K562 (cell line): Measurements from ENCODE around the gene KRTAP9-3. TPM values are rescaled to one million over a fixed set of nuclear protein-coding genes. Genes with fewer than 3 reads are reported as not detected.

ENCODE experiments used
- ATAC-seq: fragments of 200-7000 bp; cut with Tn5 transposase; 3 replicates; pipeline ENCODE4 v1.9.1; 2020; ENCODE audit warnings: moderate library complexity
- BruUV-seq: library from RNA; stranded (reverse); fragments of 400-500 nt; replicated peaks from 2 replicates; lab custom pipeline; 2021; lab: Mats Ljungman, UMichigan
- CTCF ChIA-PET: fragments of 300-600 bp; formaldehyde crosslinking; extraction: SDS; loops from one replicate; lab custom pipeline; 2021; ENCODE audit warnings: low intra/inter-chr PET ratio; lab: Yijun Ruan, JAX
- POLR2A ChIA-PET: fragments of 300-600, 350-650 bp; sonication (Branson Sonifier 250); formaldehyde crosslinking; extraction: SDS; loops from one replicate; lab custom pipeline; 2021; ENCODE audit warnings: antibody characterized with exemption, inconsistent platforms; lab: Yijun Ruan, JAX
- DNase-seq, 4 experiments: peaks; one replicate each; pipeline versions ENCODE4 v3.0.0 to v3.0.0-alpha.2; 2011 to 2018; ENCODE audit warnings: low spot score in 3 of 4, mixed read lengths in 3 of 4; ENCODE audit errors: extremely low read depth in 1 of 4
- FAIRE-seq: peaks from 2 replicates; lab custom pipeline; 2011; peaks lifted over from hg19 to GRCh38; lab: Jason Lieb, UNC
- H2AFZ ChIP-seq: 2 replicates; pipeline ENCODE4 v1.6.0; 2011; ENCODE audit warnings: low read depth, low read length, control low read depth, inconsistent platforms
- H3K27ac ChIP-seq: fragments of 200-600 bp; 3 replicates; pipeline ENCODE4 v1.8.0; 2011; ENCODE audit warnings: low read depth, mild to moderate bottlenecking, control low read depth, inconsistent platforms, low read length, moderate library complexity, mixed read lengths; ENCODE audit errors: extremely low read depth
- H3K27me3 ChIP-seq, 2 experiments: fragments of 300-600 bp in 1 of 2; 2 replicates in 1 of 2; 3 replicates in 1 of 2; pipeline versions ENCODE4 v1.6.0 to v1.8.0; 2011; ENCODE audit warnings: inconsistent platforms in 2 of 2, low read length in 2 of 2, mild to moderate bottlenecking in 1 of 2, mixed read lengths in 1 of 2, moderate library complexity in 1 of 2; ENCODE audit not compliant: control insufficient read depth in 2 of 2, insufficient read depth in 2 of 2
- H3K36me3 ChIP-seq: fragments of 300-600 bp; 3 replicates; pipeline ENCODE4 v1.8.0; 2011; ENCODE audit warnings: mild to moderate bottlenecking, low read length, inconsistent platforms; ENCODE audit not compliant: control insufficient read depth, insufficient read depth
- H3K4me1 ChIP-seq, 2 experiments: fragments of 200-600 bp in 1 of 2; replicated peaks in 1 of 2; 2 replicates in 1 of 2; 3 replicates in 1 of 2; pipeline versions ENCODE4 v1.5.1 to v1.8.0; 2011; ENCODE audit warnings: inconsistent platforms in 2 of 2, low read length in 2 of 2, mild to moderate bottlenecking in 1 of 2, mixed read lengths in 1 of 2, moderate library complexity in 1 of 2; ENCODE audit not compliant: control insufficient read depth in 2 of 2, insufficient read depth in 2 of 2
- H3K4me2 ChIP-seq: 2 replicates; pipeline ENCODE4 v1.6.1; 2011; ENCODE audit warnings: low read length, control low read depth, inconsistent platforms, mixed read lengths; ENCODE audit not compliant: insufficient read depth
- H3K4me3 ChIP-seq: fragments of 200-600 bp; sonication (generic), shearing (Covaris generic); 2 replicates; pipeline ENCODE4 v1.5.1; 2016; ENCODE audit warnings: control low read depth, inconsistent platforms
- H3K79me2 ChIP-seq: fragments of 200-600 bp; 3 replicates; pipeline ENCODE4 v1.8.0; 2011; ENCODE audit warnings: low read length, inconsistent platforms; ENCODE audit not compliant: control insufficient read depth, insufficient read depth
- H3K9ac ChIP-seq, 2 experiments: 2 replicates each; pipeline versions ENCODE4 v1.6.0 to v1.6.1; 2011; ENCODE audit warnings: low read depth in 2 of 2, low read length in 2 of 2, control low read depth in 1 of 2, inconsistent platforms in 1 of 2, mild to moderate bottlenecking in 1 of 2, mixed read lengths in 1 of 2; ENCODE audit not compliant: insufficient read depth in 1 of 2
- H3K9me1 ChIP-seq: one replicate; pipeline ENCODE4 v1.6.0; 2011; ENCODE audit warnings: inconsistent platforms, mild to moderate bottlenecking, low read length, moderate library complexity; ENCODE audit not compliant: control insufficient read depth, insufficient read depth
- H3K9me3 ChIP-seq: replicated peaks from 2 replicates; pipeline ENCODE4 v1.5.1; 2011; ENCODE audit warnings: low read depth, low read length, inconsistent platforms; ENCODE audit not compliant: control insufficient read depth, insufficient read depth
- H4K20me1 ChIP-seq: replicated peaks from 2 replicates; pipeline ENCODE4 v1.6.1; 2011; ENCODE audit warnings: low read length, inconsistent platforms, mixed read lengths; ENCODE audit not compliant: control insufficient read depth, insufficient read depth
- ARNT ChIP-seq, 2 experiments: fragments of 450-650 bp; IDR thresholded peaks; 2 replicates each; pipeline ENCODE4 v1.6.1; 2016; ENCODE audit warnings: mild to moderate bottlenecking in 1 of 2
- BHLHE40 ChIP-seq: IDR thresholded peaks from 2 replicates; pipeline ENCODE4 v1.6.1; 2011; ENCODE audit warnings: low read length, improper control_type of control experiment
- GTF2F1 ChIP-seq: IDR thresholded peaks from 2 replicates; pipeline ENCODE4 v1.6.1; 2011; ENCODE audit warnings: low read depth, low read length, improper control_type of control experiment
- IRF2 ChIP-seq: sonication (generic); formaldehyde crosslinking; IDR thresholded peaks from 2 replicates; pipeline ENCODE4 v1.8.1; 2022; ENCODE audit warnings: mild to moderate bottlenecking, missing genetic modification reagents
- MED1 ChIP-seq: sonication (generic); formaldehyde crosslinking; IDR thresholded peaks from 2 replicates; pipeline ENCODE4 v1.8.1; 2023; ENCODE audit warnings: missing genetic modification reagents, borderline replicate concordance
- NFRKB ChIP-seq: fragments of 450-650 bp; IDR thresholded peaks from 2 replicates; pipeline ENCODE4 v1.6.1; 2016; ENCODE audit warnings: low read depth
- RBM14 ChIP-seq: fragments of 200-400 bp; formaldehyde crosslinking; IDR thresholded peaks from 2 replicates; pipeline ENCODE4 v1.6.1; 2018; ENCODE audit warnings: low read depth, mild to moderate bottlenecking, low read length, moderate library complexity, borderline replicate concordance; ENCODE audit not compliant: insufficient read depth
- TSC22D4 ChIP-seq: fragments of 450-650 bp; IDR thresholded peaks from 2 replicates; pipeline ENCODE4 v1.6.1; 2016; ENCODE audit warnings: missing genetic modification characterization, missing biosample characterization, control low read depth
- ZNF57 ChIP-seq: fragments of 450-650 bp; formaldehyde crosslinking; IDR thresholded peaks from 2 replicates; pipeline ENCODE4 v1.4.0; 2020; ENCODE audit warnings: mild to moderate bottlenecking, moderate library complexity
- WGBS: fragments of 100-300 bp; shearing (Covaris generic); methylation state at CpG from one replicate; pipeline ENCODE4 v1.1.6; 2016; ENCODE audit warnings: low coverage, mixed read lengths; ENCODE audit not compliant: insufficient coverage; ENCODE audit errors: missing lambda C conversion rate; 5-methylcytosine and 5-hydroxymethylcytosine counted together
- in situ Hi-C: fragments of 300-500 bp; cut with MboI; formaldehyde crosslinking; loops from 4 replicates; pipeline ENCODE4 v1.15.0; 2018; ENCODE audit warnings: inconsistent platforms, mixed read lengths
- intact Hi-C: fragments of 100-400 bp; cut with micrococcal nuclease; formaldehyde crosslinking; loops from 2 replicates; pipeline ENCODE4 v1.14.2; 2022
- polyA plus RNA-seq, 8 experiments: library from polyadenylated mRNA; depleted of rRNA in 4 of 8; stranded (reverse) in 5 of 8; unstranded in 3 of 8; fragments of >200 nt; fragmentation: Nextera tagmentation in 2 of 8; fragmentation: Illumina TruSeq in 1 of 8; extraction: Ambion mirVana in 2 of 8; extraction: Trizol in 1 of 8; gene quantifications; 2 replicates each; pipeline versions ENCODE4 v1.2.1 to v1.2.3, GENCODE V29; 2011 to 2014; ENCODE audit warnings: inconsistent platforms in 1 of 8, missing spikeins in 1 of 8
- total RNA-seq, 7 experiments: library from RNA; depleted of rRNA in 6 of 7; stranded (reverse); fragments of >200 nt in 6 of 7; fragmentation: Illumina TruSeq in 2 of 7; extraction: Trizol in 2 of 7; gene quantifications; 2 replicates each; pipeline versions ENCODE4 v1.2.1 to v1.2.3, GENCODE V29; 2011 to 2021; ENCODE audit warnings: low replicate concordance in 1 of 7
- TF ChIP-seq, protein P1 (sequence below): fragments of 200-800 bp; sonication (Bioruptor generic); IDR thresholded peaks from 2 replicates; pipeline ENCODE4 v1.6.1; 2016; ENCODE audit warnings: missing genetic modification characterization, missing compliant biosample characterization
- TF ChIP-seq, protein P2 (sequence below): fragments of 250-450 bp; sonication (Bioruptor Pico); IDR thresholded peaks from 2 replicates; pipeline ENCODE4 v1.5.0; 2021; ENCODE audit warnings: mild to moderate bottlenecking, borderline replicate concordance

The KRTAP9-3 gene
- total and polyA plus RNA-seq, 9 of the 15 experiments (the other 6 are each of a cell fraction or from before 2014, with no cell fraction given): not detected

DNA sequence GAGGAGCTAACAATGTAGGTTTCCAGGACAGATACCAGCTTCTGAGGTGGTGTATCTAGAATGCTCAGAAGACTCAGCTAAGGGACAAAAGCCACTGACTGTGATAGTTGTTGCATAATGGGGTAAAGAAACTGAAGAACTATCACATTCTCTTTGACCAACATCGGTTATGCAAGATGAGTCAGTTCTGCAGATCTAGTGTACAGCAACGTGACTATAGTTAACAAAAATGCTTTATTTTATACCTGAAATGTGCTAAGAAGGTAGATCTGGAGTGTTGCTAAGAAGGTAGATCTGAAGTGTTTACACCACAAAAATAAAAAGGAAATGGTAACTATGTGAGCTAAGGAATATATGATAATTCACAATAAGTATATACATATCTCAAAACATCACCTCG lies 35.5 kb downstream of the KRTAP9-3 start:
- Histone ChIP-seq H3K9me3 (no peaks in the 10 kb centered on the region), H3K36me3 (no peaks in the 10 kb centered on the region), H3K27ac (no peak overlapping the region), H3K27me3 (no peaks in the 10 kb centered on the region)
- TF ChIP-seq ARNT (IDR thresholded peaks at IDR 0.05) (no peak), GTF2F1 (no peak), BHLHE40 (no peak), ZNF57 (CRISPR knock-in tag) (no peak), NFRKB (no peak), IRF2 (CRISPR knock-in tag) (no peak), TSC22D4 (tag) (no peak), RBM14 (no peak), MED1 (CRISPR knock-in tag) (no peak)
- TF ChIP-seq, protein P1, sequence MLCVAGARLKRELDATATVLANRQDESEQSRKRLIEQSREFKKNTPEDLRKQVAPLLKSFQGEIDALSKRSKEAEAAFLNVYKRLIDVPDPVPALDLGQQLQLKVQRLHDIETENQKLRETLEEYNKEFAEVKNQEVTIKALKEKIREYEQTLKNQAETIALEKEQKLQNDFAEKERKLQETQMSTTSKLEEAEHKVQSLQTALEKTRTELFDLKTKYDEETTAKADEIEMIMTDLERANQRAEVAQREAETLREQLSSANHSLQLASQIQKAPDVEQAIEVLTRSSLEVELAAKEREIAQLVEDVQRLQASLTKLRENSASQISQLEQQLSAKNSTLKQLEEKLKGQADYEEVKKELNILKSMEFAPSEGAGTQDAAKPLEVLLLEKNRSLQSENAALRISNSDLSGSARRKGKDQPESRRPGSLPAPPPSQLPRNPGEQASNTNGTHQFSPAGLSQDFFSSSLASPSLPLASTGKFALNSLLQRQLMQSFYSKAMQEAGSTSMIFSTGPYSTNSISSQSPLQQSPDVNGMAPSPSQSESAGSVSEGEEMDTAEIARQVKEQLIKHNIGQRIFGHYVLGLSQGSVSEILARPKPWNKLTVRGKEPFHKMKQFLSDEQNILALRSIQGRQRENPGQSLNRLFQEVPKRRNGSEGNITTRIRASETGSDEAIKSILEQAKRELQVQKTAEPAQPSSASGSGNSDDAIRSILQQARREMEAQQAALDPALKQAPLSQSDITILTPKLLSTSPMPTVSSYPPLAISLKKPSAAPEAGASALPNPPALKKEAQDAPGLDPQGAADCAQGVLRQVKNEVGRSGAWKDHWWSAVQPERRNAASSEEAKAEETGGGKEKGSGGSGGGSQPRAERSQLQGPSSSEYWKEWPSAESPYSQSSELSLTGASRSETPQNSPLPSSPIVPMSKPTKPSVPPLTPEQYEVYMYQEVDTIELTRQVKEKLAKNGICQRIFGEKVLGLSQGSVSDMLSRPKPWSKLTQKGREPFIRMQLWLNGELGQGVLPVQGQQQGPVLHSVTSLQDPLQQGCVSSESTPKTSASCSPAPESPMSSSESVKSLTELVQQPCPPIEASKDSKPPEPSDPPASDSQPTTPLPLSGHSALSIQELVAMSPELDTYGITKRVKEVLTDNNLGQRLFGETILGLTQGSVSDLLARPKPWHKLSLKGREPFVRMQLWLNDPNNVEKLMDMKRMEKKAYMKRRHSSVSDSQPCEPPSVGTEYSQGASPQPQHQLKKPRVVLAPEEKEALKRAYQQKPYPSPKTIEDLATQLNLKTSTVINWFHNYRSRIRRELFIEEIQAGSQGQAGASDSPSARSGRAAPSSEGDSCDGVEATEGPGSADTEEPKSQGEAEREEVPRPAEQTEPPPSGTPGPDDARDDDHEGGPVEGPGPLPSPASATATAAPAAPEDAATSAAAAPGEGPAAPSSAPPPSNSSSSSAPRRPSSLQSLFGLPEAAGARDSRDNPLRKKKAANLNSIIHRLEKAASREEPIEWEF (CRISPR knock-in tag): no peak
- TF ChIP-seq, protein P2, sequence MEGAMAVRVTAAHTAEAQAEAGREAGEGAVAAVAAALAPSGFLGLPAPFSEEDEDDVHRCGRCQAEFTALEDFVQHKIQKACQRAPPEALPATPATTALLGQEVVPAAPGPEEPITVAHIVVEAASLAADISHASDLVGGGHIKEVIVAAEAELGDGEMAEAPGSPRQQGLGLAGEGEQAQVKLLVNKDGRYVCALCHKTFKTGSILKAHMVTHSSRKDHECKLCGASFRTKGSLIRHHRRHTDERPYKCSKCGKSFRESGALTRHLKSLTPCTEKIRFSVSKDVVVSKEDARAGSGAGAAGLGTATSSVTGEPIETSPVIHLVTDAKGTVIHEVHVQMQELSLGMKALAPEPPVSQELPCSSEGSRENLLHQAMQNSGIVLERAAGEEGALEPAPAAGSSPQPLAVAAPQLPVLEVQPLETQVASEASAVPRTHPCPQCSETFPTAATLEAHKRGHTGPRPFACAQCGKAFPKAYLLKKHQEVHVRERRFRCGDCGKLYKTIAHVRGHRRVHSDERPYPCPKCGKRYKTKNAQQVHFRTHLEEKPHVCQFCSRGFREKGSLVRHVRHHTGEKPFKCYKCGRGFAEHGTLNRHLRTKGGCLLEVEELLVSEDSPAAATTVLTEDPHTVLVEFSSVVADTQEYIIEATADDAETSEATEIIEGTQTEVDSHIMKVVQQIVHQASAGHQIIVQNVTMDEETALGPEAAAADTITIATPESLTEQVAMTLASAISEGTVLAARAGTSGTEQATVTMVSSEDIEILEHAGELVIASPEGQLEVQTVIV (CRISPR knock-in tag): no peak
- TF ChIP-seq, all 486 proteins: peak for 0
- FAIRE-seq: no peak
- Histone ChIP-seq H3K4me1 (no peaks in the 10 kb centered on the region), H3K4me2 (no peak overlapping the region), H3K9ac (no peak overlapping the region), H2AFZ (no peak overlapping the region), H3K79me2 (no peaks in the 10 kb centered on the region), H3K9me1 (no peaks in the 10 kb centered on the region), H3K4me3 (no peak overlapping the region), H4K20me1 (no peaks in the 10 kb centered on the region)
- ChIA-PET POLR2A (no interaction called here), CTCF (no interaction called here)
- in situ Hi-C loops: no loop called here
- no TSS peak for BruUV-seq
- no peak for ATAC-seq
- intact Hi-C loops: no loop called here
- DNase-seq: no peak
- WGBS: no CpG with 5 or more reads among the region's 3 CpGs
